ENCODE measurements around the gene ABCC6.
"Not testable (repeated sequence)": the region's sequence is repeated elsewhere in the genome, so short reads cannot be mapped to it uniquely, and the experiment has no call there.

GRCh38 chr16:16218349-16218748 lies 4.9 kb downstream of the ABCC6 start:
- not testable (repeated sequence) for TF ChIP-seq CTCF (IDR thresholded peaks at IDR 0.05; ENCODE audit: extremely low read depth in 1 of 2, insufficient read depth in 1 of 2, low read depth in 1 of 2, low read length in 2 of 2); EZH2 (IDR thresholded peaks at IDR 0.05; ENCODE audit: borderline replicate concordance, low read depth, low read length, severe bottlenecking); POLR2A (IDR thresholded peaks at IDR 0.05; ENCODE audit: low read depth, low read length); MAX (IDR thresholded peaks at IDR 0.05; ENCODE audit: insufficient read depth, insufficient read length); POLR2AphosphoS5 (IDR thresholded peaks at IDR 0.05; ENCODE audit: insufficient read depth, low read depth, low read length); MYC (IDR thresholded peaks at IDR 0.05; ENCODE audit: low read depth, low read length); FOS (IDR thresholded peaks at IDR 0.05; ENCODE audit: borderline replicate concordance, insufficient read depth, low read length); JUN (IDR thresholded peaks at IDR 0.05; ENCODE audit: borderline replicate concordance, insufficient read depth, insufficient read length, low read depth); GATA2 (IDR thresholded peaks at IDR 0.05; ENCODE audit: insufficient read depth, insufficient read length, low read depth, low read length)

Data from endothelial cell of umbilical vein (primary cell).